ENCODE results near the gene CREBRF. TPM values are rescaled to one million over a fixed set of nuclear protein-coding genes. Genes with fewer than 3 reads are reported as not detected.

Gene CREBRF, protein sequence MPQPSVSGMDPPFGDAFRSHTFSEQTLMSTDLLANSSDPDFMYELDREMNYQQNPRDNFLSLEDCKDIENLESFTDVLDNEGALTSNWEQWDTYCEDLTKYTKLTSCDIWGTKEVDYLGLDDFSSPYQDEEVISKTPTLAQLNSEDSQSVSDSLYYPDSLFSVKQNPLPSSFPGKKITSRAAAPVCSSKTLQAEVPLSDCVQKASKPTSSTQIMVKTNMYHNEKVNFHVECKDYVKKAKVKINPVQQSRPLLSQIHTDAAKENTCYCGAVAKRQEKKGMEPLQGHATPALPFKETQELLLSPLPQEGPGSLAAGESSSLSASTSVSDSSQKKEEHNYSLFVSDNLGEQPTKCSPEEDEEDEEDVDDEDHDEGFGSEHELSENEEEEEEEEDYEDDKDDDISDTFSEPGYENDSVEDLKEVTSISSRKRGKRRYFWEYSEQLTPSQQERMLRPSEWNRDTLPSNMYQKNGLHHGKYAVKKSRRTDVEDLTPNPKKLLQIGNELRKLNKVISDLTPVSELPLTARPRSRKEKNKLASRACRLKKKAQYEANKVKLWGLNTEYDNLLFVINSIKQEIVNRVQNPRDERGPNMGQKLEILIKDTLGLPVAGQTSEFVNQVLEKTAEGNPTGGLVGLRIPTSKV
- total RNA-seq (8.8 and 9.4 TPM in 2 replicates), polyA plus RNA-seq (1.7 and 2.7 TPM in 2 replicates), polyA minus RNA-seq (19.8 and 24.7 TPM in 2 replicates), Bru-seq, nascent RNA (percentile 64 among the genes with signal in this experiment), BruChase-seq, experiment 1, labeled RNA remaining after a 6-hour chase (percentile 50 among the genes with signal in this experiment), BruChase-seq, experiment 2, labeled RNA remaining after a 2-hour chase (percentile 53 among the genes with signal in this experiment)
- polyA plus RNA-seq (2011; cell fraction: cytosol; rRNA removed), result 2.6 and 3.5 TPM in 2 replicates
- polyA plus RNA-seq (2011; cell fraction: nucleus; rRNA removed), result 19.1 and 20.5 TPM in 2 replicates
- polyA plus RNA-seq (2012), result 3.1 and 3.2 TPM in 2 replicates
- polyA minus RNA-seq (2011; cell fraction: cytosol; rRNA and poly(A)+ RNA removed), result 3.6 TPM
- 28.2 and 28.6 TPM in 2 replicates for polyA minus RNA-seq (2011; cell fraction: nucleus; rRNA and poly(A)+ RNA removed)
- long read RNA-seq, full-length matches to known transcripts, result 4 of 11 reads
- long read RNA-seq, partial matches to known transcripts, result 4 of 11 reads
- long read RNA-seq, other reads (novel, unspliced or antisense), result 3 of 11 reads

DNA sequence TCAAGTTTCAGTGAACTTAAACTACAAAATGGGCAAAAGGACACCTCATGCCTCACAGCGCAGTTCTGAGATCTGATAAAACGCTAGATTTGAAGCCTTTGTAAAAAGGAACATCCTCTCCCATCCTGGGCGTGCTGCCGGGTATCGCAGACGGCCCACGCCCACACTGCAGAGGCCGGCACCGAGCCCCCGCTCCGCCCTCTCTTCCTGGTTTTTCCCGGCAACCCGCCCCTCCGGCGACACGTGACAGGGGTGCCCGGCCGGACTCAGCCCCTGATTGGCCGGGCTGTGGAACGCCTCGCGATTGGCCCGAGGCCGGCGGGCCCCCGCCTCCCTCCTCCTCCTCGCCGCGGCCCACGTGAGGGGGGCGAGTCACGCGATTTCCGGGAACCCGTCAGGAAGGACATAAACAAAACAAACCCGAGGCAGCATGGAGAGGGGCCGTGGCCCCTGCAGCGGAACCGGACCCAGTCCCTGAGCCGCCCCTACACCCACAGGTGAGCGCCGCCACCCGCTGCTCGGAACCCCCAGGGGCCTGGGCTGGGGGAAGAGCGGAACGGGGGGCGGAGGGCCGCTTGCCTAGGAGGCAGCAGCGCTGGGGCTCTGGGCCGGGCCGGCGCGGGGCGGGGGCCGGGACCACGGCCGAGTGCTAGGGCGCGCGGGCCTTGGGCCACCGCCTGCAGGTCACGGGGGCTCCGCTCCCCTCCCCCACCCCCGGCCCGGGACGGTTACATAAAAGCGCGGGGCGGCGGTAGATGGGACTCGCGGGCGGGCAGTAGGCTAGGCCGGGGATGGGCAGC is at the start of gene CREBRF:
CREBRF (plus strand) TSS at position 370 of the 800 bp plus-strand sequence. CDS start 24,424 bp downstream, outside the sequence.
- no peaks in the 10 kb centered on the region for H3K9me3 ChIP-seq (replicated peaks; ENCODE audit: control insufficient read depth, insufficient read depth, low read length)
- no peaks in the 10 kb centered on the region for H3K9me1 ChIP-seq (replicated peaks; ENCODE audit: control insufficient read depth, extremely low read depth, insufficient read depth, low read length)
- H3K36me3 ChIP-seq (ENCODE audit: control insufficient read depth in 2 of 2, extremely low read depth in 1 of 2, insufficient read depth in 2 of 2, low read length in 2 of 2), result no peaks in the 10 kb centered on the region
- ChIA-PET POLR2A (interaction anchor here (1.5 kb wide), 1 partner anchor 72 kb away, joined by 4 read pairs; the partner anchor contains the start of gene ATP6V0E1), CTCF (interaction anchor here (1.1 to 2.1 kb wide), 8 partner anchors 21 to 349 kb away, joined by 3 to 27 read pairs (median 7); partner anchors contain the start of genes ATP6V0E1 and BNIP1)
- TF ChIP-seq FOS (IDR thresholded peaks at IDR 0.05; ENCODE audit: borderline replicate concordance, insufficient read depth, low read length), result no peak
- TF ChIP-seq MYC (IDR thresholded peaks at IDR 0.05; ENCODE audit: low read depth, low read length), result peak; percentile 7
- TF ChIP-seq GATA2 (IDR thresholded peaks at IDR 0.05; ENCODE audit: insufficient read depth, insufficient read length, low read depth, low read length), result no peak
- TF ChIP-seq, protein P1, sequence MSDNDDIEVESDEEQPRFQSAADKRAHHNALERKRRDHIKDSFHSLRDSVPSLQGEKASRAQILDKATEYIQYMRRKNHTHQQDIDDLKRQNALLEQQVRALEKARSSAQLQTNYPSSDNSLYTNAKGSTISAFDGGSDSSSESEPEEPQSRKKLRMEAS (IDR thresholded peaks at IDR 0.05; ENCODE audit: insufficient read depth, insufficient read length), result peak; percentile 97
- peak; percentile 66 for TF ChIP-seq POLR2A (IDR thresholded peaks at IDR 0.05; ENCODE audit: low read depth, low read length)
- TF ChIP-seq POLR2AphosphoS5 (IDR thresholded peaks at IDR 0.05; ENCODE audit: insufficient read depth, low read depth, low read length), result peak; percentile 21
- no peak for TF ChIP-seq EZH2 (IDR thresholded peaks at IDR 0.05; ENCODE audit: borderline replicate concordance, low read depth, low read length, severe bottlenecking)
- no peak for TF ChIP-seq JUN (IDR thresholded peaks at IDR 0.05; ENCODE audit: borderline replicate concordance, insufficient read depth, insufficient read length, low read depth)
- TF ChIP-seq, protein P2, sequence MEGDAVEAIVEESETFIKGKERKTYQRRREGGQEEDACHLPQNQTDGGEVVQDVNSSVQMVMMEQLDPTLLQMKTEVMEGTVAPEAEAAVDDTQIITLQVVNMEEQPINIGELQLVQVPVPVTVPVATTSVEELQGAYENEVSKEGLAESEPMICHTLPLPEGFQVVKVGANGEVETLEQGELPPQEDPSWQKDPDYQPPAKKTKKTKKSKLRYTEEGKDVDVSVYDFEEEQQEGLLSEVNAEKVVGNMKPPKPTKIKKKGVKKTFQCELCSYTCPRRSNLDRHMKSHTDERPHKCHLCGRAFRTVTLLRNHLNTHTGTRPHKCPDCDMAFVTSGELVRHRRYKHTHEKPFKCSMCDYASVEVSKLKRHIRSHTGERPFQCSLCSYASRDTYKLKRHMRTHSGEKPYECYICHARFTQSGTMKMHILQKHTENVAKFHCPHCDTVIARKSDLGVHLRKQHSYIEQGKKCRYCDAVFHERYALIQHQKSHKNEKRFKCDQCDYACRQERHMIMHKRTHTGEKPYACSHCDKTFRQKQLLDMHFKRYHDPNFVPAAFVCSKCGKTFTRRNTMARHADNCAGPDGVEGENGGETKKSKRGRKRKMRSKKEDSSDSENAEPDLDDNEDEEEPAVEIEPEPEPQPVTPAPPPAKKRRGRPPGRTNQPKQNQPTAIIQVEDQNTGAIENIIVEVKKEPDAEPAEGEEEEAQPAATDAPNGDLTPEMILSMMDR (IDR thresholded peaks at IDR 0.05; ENCODE audit: extremely low read depth in 1 of 2, insufficient read depth in 1 of 2, low read depth in 1 of 2, low read length in 2 of 2), result no peak
- peak within 1 kb of the TSS; percentile 88 for H2AFZ ChIP-seq (ENCODE audit: low read depth, low read length)
- FAIRE-seq (peak; percentile 93), DNase-seq (ENCODE audit: low read depth, low spot score) (peak; percentile 99)
- H3K4me3 ChIP-seq (replicated peaks in 1 of 3; ENCODE audit: insufficient read depth in 1 of 3, low read depth in 1 of 3, low read length in 3 of 3), result peak within 1 kb of the TSS; percentile 83 to 89 (median 86)
- H3K4me2 ChIP-seq (ENCODE audit: insufficient read depth, low read length), result peak within 1 kb of the TSS; percentile 87
- intact Hi-C loops (cut with micrococcal nuclease), result loop anchor here (1.0 to 5.0 kb wide), 7 partner anchors 27 to 861 kb away; partner anchors contain the start of gene RPL26L1
- dilution Hi-C loops (cut with MboI; ENCODE audit: extremely low pct_ligation_motif_present, low sequenced_read_pairs), result no loop called here
- peaks cover 23% of the 10 kb centered on the region for H3K4me1 ChIP-seq (ENCODE audit: control insufficient read depth, extremely low read depth, insufficient read depth, low read length)
- peak within 1 kb of the TSS; percentile 91 for H3K9ac ChIP-seq (replicated peaks; ENCODE audit: extremely low read depth, insufficient read depth, low read length)
- peak within 1 kb of the TSS; percentile 86 for H3K27ac ChIP-seq (ENCODE audit: insufficient read depth, low read depth, low read length)
- no TSS peak for BruUV-seq (replicated peaks)
- H4K20me1 ChIP-seq (replicated peaks; ENCODE audit: control insufficient read depth, extremely low read depth, insufficient read depth, low read length), result no peaks in the 10 kb centered on the region
- no peaks in the 10 kb centered on the region for H3K79me2 ChIP-seq (ENCODE audit: control insufficient read depth, insufficient read depth, low read length)
- H3K27me3 ChIP-seq (ENCODE audit: control insufficient read depth in 2 of 2, insufficient read depth in 2 of 2, low read length in 2 of 2), result no peaks in the 10 kb centered on the region
